ENCODE measurements around the gene TRAF5. TPM values are rescaled to one million over a fixed set of nuclear protein-coding genes. Genes with fewer than 3 reads are reported as not detected.
A peak's percentile ranks its signal among the peaks of the same experiment; 100 is the strongest.
"Not testable (repeated sequence)": the region's sequence is repeated elsewhere in the genome, so short reads cannot be mapped to it uniquely, and the experiment has no call there.

TRAF5 gene
- total and polyA plus RNA-seq, 4 donors = 0.68 to 3.3 (median 1.6) TPM

DNA sequence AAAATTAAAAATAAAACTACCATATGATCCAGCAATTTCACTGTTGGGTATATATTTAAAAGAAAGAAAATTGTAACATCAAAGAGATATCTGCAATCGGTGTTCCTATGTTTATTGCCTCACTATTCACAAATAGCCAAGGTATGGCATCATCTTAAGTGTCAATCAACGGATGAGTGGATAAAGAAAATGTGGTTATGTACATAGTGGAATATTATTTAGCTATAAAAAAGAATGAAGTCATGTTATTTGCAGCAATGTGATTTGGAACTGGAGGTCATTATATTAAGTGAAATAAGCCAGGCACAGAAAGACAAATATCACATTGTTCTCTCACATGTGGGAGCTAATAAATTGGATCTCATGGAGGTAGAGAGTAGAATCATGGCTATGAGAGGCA, 89.1 kb downstream of the TRAF5 start:
- no peak overlapping the region for H3K9ac ChIP-seq (ENCODE audit: low read depth in 1 of 2, low read length in 2 of 2)
- TF ChIP-seq RXRA (IDR thresholded peaks at IDR 0.05) = no peak
- no peak overlapping the region for H3K27ac ChIP-seq (ENCODE audit: low read depth in 1 of 2, low read length in 2 of 2)
- H3K4me1 ChIP-seq (ENCODE audit: control insufficient read depth in 4 of 4, insufficient read depth in 4 of 4, low read length in 3 of 4) = peaks cover 0 to 2% (median 0%) of the 10 kb centered on the region in 4 donors
- H3K27me3 ChIP-seq (ENCODE audit: control insufficient read depth in 4 of 4, insufficient read depth in 4 of 4, low read length in 3 of 4) = no peaks in the 10 kb centered on the region
- no peak for DNase-seq (ENCODE audit: low spot score)
- 93% methylated on average over 2 of the region's 2 CpGs for WGBS
- no peaks in the 10 kb centered on the region for H3K9me3 ChIP-seq (ENCODE audit: control insufficient read depth in 4 of 4, low read length in 3 of 4)
- peak overlapping the region in 1 of 3 donors; percentile 61 for H3K4me3 ChIP-seq (ENCODE audit: low read depth in 1 of 3, low read length in 3 of 3)
- H3K36me3 ChIP-seq (ENCODE audit: control insufficient read depth in 4 of 4, insufficient read depth in 3 of 4, low read depth in 1 of 4, low read length in 3 of 4) = no peaks in the 10 kb centered on the region

DNA sequence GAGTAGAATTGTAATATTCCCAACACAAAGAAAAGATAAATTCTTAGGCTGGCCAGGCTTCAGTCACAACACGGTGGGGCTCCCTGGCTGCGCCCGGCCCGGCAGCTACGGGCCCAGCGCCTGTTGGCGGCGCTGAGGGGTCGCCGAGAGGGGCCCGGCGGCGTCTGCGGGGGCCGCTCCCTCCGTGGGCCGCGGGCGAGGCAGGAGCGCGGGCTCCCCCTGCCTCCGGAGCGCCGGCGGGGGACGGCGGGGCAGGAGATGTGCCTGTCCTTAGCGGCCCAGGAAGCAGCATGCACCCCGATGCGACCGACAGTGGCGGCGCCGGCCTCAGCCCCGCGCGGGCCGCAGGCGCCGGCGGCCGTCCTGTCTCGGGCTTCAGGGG, 89.6 kb downstream of the TRAF5 start:
- H3K9me3 ChIP-seq (ENCODE audit: control insufficient read depth in 4 of 4, low read length in 3 of 4); H3K27me3 ChIP-seq (ENCODE audit: control insufficient read depth in 4 of 4, insufficient read depth in 4 of 4, low read length in 3 of 4); H3K27ac ChIP-seq (ENCODE audit: low read depth in 1 of 2, low read length in 2 of 2); H3K36me3 ChIP-seq (ENCODE audit: control insufficient read depth in 4 of 4, insufficient read depth in 3 of 4, low read depth in 1 of 4, low read length in 3 of 4); H3K4me1 ChIP-seq (ENCODE audit: control insufficient read depth in 4 of 4, insufficient read depth in 4 of 4, low read length in 3 of 4); H3K9ac ChIP-seq (ENCODE audit: low read depth in 1 of 2, low read length in 2 of 2): not testable (repeated sequence)
- H3K4me3 ChIP-seq (ENCODE audit: low read depth in 1 of 3, low read length in 3 of 3) = peak overlapping the region in 1 of 3 donors; percentile 61
- DNase-seq (ENCODE audit: low spot score) = peak; percentile 36
- 12% methylated on average over 43 of the region's 43 CpGs for WGBS

DNA sequence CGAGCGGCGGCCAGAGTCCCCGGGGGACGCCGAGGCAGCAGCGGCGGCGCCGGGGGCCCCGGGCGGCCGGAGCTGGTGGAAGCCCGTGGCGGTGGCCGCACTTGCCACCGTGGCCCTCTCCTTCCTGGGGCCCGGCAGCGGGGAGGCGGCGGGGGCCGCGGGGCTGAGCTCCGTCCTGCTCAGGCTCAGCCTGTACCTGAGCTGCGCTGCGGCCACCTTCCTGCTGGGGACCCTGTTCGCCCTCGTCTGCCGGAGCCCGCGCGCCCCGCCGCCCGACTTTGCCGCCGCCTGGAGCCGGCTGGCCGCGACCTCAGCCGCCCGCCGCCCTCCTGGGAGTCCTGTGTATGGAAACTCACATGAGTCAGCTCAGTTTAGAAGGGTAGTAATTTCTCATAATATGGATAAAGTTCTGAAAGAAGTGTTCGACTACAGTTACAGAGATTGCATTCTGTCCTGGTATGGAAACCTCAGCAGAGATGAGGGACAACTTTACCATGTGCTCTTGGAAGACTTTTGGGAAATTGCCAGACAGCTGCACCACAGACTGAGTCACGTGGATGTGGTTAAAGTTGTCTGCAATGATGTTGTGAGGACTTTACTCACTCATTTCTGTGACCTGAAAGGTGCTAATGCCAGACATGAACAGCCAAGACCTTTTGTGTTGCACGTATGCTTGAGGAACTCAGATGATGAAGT, 90.1 kb downstream of the TRAF5 start:
- not testable (repeated sequence) for H3K4me1 ChIP-seq (ENCODE audit: control insufficient read depth in 4 of 4, insufficient read depth in 4 of 4, low read length in 3 of 4); H3K9ac ChIP-seq (ENCODE audit: low read depth in 1 of 2, low read length in 2 of 2); H3K9me3 ChIP-seq (ENCODE audit: control insufficient read depth in 4 of 4, low read length in 3 of 4); H3K27me3 ChIP-seq (ENCODE audit: control insufficient read depth in 4 of 4, insufficient read depth in 4 of 4, low read length in 3 of 4); H3K36me3 ChIP-seq (ENCODE audit: control insufficient read depth in 4 of 4, insufficient read depth in 3 of 4, low read depth in 1 of 4, low read length in 3 of 4)
- Histone ChIP-seq H3K27ac (ENCODE audit: low read depth in 1 of 2, low read length in 2 of 2) (peak overlapping the region; percentile 3 to 41), H3K4me3 (ENCODE audit: low read depth in 1 of 3, low read length in 3 of 3) (peak overlapping the region in 1 of 3 donors; percentile 61)
- WGBS = 9% methylated on average over 46 of the region's 46 CpGs
- TF ChIP-seq MAX (IDR thresholded peaks at IDR 0.05) (peak; percentile 48), HNF4A (conservative IDR thresholded peaks at IDR 0.05) (peak; percentile 8 to 15)
- DNase-seq (ENCODE audit: low spot score) = peak; percentile 42

DNA sequence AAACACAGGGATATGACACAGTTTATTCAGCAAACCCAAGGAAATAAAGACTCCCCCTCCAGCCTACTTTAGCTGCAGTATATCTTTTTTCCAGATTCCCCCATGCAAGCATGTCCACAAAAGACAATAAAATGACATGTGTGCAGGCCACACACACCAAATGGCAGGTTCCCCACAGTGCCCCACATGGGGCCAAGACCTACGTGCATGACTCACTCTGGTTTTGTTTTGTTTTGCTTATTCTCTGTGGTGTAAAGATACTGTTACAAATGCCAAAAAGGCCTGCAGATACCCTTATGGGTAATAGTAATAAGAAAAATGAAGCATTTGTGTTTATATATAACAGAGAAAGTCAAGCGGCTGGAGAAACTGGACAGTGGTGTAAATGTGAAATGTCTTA, 93.8 kb downstream of the TRAF5 start:
- H3K36me3 ChIP-seq (ENCODE audit: control insufficient read depth in 4 of 4, insufficient read depth in 3 of 4, low read depth in 1 of 4, low read length in 3 of 4) = no peaks in the 10 kb centered on the region
- no peak overlapping the region for H3K4me3 ChIP-seq (ENCODE audit: low read depth in 1 of 3, low read length in 3 of 3)
- peaks cover 0 to 2% (median 0%) of the 10 kb centered on the region in 4 donors for H3K4me1 ChIP-seq (ENCODE audit: control insufficient read depth in 4 of 4, insufficient read depth in 4 of 4, low read length in 3 of 4)
- no peaks in the 10 kb centered on the region for H3K9me3 ChIP-seq (ENCODE audit: control insufficient read depth in 4 of 4, low read length in 3 of 4)
- no peak overlapping the region for H3K27ac ChIP-seq (ENCODE audit: low read depth in 1 of 2, low read length in 2 of 2)
- WGBS = 80% methylated on average over 2 of the region's 2 CpGs
- no peak for DNase-seq (ENCODE audit: low spot score)
- TF ChIP-seq NR2F2 (IDR thresholded peaks at IDR 0.05) (no peak), HNF4G (IDR thresholded peaks at IDR 0.05) (no peak), RXRA (IDR thresholded peaks at IDR 0.05) (no peak), JUND (IDR thresholded peaks at IDR 0.05) (no peak)
- H3K9ac ChIP-seq (ENCODE audit: low read depth in 1 of 2, low read length in 2 of 2) = no peak overlapping the region
- H3K27me3 ChIP-seq (ENCODE audit: control insufficient read depth in 4 of 4, insufficient read depth in 4 of 4, low read length in 3 of 4) = no peaks in the 10 kb centered on the region

GRCh38 chr1:211420845-211421454, 94.3 kb downstream of the TRAF5 start:
- Histone ChIP-seq H3K9me3 (ENCODE audit: control insufficient read depth in 4 of 4, low read length in 3 of 4) (no peaks in the 10 kb centered on the region), H3K4me1 (ENCODE audit: control insufficient read depth in 4 of 4, insufficient read depth in 4 of 4, low read length in 3 of 4) (peaks cover 0 to 2% (median 0%) of the 10 kb centered on the region in 4 donors), H3K27me3 (ENCODE audit: control insufficient read depth in 4 of 4, insufficient read depth in 4 of 4, low read length in 3 of 4) (no peaks in the 10 kb centered on the region), H3K36me3 (ENCODE audit: control insufficient read depth in 4 of 4, insufficient read depth in 3 of 4, low read depth in 1 of 4, low read length in 3 of 4) (no peaks in the 10 kb centered on the region), H3K27ac (ENCODE audit: low read depth in 1 of 2, low read length in 2 of 2) (no peak overlapping the region), H3K9ac (ENCODE audit: low read depth in 1 of 2, low read length in 2 of 2) (no peak overlapping the region), H3K4me3 (ENCODE audit: low read depth in 1 of 3, low read length in 3 of 3) (no peak overlapping the region)
- 84% methylated on average over 2 of the region's 2 CpGs for WGBS
- no peak for TF ChIP-seq ATF3 (IDR thresholded peaks at IDR 0.05)
- TF ChIP-seq RXRA (IDR thresholded peaks at IDR 0.05) = no peak
- no peak for TF ChIP-seq GABPA (IDR thresholded peaks at IDR 0.05 in 1 of 2, conservative IDR thresholded peaks at IDR 0.05 in 1 of 2)
- TF ChIP-seq MAX (IDR thresholded peaks at IDR 0.05) = no peak
- TF ChIP-seq EGR1 (IDR thresholded peaks at IDR 0.05; ENCODE audit: low read depth in 2 of 2) = no peak
- no peak for TF ChIP-seq RAD21 (IDR thresholded peaks at IDR 0.05)
- no peak for TF ChIP-seq NR2F2 (IDR thresholded peaks at IDR 0.05)
- no peak for DNase-seq (ENCODE audit: low spot score)
